GM18951 (cell line): ENCODE measurements around the gene EI24.

Source experiments
- POLR2A ChIP-seq: IDR thresholded peaks from 4 replicates; pipeline ENCODE4 v1.6.1; 2011; ENCODE audit warnings: mild to moderate bottlenecking; ENCODE audit not compliant: insufficient read length, insufficient read depth; ENCODE audit errors: extremely low read depth
- in situ Hi-C: fragments of 300-500 bp; cut with MboI; formaldehyde crosslinking; loops from one replicate; pipeline ENCODE4 v1.12.0; 2022; ENCODE audit warnings: low sequenced_read_pairs, mixed read lengths, inconsistent platforms; ENCODE audit not compliant: unreplicated experiment

The EI24 gene

DNA sequence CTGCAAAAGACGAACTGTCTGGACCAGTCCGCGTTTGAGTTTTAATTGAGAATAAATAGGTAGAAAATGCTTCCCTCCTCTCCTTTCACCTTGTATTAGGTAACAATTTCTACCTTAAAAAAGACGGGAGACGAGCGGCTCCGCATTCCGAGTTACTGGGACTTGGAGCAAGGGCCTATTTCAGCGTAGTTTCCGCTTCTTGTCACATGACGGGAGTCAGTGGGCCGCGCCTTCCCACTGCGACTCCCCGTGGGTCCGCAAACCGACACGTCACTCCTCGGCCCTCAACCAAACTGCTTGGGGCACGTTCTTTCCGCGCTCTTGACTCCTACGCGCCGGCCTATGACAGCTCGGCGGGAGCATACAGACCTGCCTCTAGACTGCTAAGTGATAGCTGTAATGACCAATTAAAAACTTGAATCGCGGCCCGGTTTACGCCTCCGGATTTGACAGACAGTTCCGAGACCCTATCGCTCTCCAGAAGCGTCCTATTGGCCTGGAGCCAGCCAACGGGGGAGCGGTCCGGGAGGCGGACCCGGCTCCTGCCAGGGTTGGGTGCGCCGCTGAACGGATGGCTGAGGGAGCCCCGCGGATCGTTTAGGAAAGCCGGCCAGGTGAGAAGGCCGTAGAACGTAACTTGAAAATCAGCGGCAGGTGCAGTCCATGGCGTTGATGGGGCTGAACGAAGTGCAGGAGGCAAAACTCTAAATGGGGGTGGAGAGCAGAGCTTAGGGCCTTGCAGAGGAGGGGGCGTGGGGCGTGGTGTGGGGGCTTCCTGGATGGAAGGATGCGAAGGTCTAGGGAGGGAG is 23.2 kb downstream of the EI24 start, which contains the start of gene STT3A:
STT3A (plus strand) TSS at position 548 of the 809 bp plus-strand sequence. CDS start 3,064 bp downstream, outside the sequence.
- peak; percentile 76 for TF ChIP-seq POLR2A
- in situ Hi-C loops: no loop called here

DNA sequence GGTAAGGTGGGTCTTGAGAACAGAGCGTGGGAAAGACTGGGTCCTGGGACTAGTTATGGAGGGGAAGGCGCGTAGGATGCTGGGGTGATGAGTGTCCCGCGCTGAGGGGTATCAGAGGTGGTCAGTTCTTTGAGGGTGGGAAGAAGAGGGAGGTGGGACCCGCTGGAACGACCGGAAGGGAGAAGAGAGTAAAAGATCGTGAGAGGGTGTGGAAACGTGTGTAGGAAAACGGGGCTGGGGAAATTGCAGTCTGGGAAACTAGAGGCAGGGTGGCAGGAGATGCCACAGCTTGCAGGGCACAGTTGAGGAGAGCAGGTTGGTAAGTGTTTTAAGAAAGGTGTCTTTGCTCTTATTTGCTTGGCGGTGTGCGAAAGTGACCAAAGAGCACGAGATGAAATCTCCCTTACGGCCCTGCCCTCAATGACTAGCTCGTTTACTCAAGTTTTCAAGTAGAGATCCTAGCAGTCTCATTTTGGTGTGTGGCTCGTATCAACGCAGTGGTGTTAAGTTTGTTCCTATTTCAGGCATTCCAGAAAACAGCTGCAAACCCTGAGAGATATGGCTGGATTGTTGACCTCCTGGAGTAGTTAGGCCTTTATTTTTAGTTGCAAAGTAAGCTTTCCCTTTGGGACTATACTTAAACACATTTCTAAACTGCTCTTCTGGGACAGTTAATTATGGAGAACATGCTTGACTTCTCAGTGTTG is 24.0 kb downstream of the EI24 start:
- TF ChIP-seq POLR2A: no peak
- in situ Hi-C loops: no loop called here

DNA sequence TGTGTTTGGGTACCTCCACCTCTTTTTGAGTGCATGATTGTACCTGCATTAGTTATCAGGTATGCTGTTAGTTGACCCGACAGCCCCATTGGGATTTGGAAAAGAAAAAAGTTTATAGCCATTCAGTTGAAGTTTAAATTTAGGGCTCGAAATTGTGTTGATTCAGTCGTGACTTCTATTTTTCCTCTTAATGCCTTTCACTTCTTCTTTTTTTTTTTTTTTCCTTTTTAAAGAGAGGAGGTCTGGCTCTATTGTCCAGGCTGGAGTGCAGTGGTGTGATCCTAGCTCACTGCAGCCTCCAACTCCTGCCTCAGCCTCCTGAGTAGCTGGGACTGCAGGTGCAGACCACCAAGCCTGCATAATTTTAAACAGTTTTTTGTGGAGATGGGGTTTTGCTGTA is 25.7 kb downstream of the EI24 start:
- in situ Hi-C loops: no loop called here
- TF ChIP-seq POLR2A: no peak

DNA sequence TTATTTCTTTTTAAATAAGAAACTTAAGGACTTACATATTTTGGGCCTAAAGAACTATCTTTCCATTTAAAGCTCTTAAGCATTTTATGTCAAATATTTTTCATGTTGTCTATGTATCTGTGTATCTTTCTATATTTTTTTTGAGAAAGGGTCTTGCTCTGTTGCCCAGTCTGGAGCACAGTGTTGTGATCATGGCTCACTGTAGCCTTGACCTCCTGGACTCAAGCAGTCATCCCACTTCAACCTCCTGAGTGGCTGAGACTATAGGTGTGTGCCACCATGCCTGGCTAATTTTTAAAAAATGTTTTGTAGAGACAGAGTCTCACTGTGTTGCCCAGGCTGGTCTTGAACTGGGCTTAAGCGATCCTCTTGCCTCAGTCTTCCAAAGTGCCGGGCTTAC is 31.4 kb downstream of the EI24 start:
- no peak for TF ChIP-seq POLR2A
- in situ Hi-C loops: no loop called here

DNA sequence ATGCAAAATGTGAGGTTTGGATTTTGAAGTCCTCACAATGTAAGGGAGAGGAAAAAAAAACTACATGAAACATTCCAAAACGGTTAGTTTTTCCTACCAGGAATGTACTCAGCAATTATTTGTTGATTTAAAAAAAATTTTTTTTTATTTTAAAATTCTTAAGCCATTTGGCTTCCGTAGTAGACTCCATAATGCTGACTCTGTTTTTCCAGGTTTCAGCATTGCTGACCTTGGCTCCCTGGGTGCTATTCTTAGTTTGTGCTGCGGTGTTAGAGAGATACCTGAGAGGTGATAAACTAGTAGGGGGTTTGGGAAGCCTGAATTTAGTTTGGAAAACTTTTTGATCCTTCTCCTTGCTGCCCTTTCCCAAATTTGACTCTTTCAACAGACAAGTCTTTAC is 33.9 kb downstream of the EI24 start:
- in situ Hi-C loops: no loop called here
- TF ChIP-seq POLR2A: no peak

DNA sequence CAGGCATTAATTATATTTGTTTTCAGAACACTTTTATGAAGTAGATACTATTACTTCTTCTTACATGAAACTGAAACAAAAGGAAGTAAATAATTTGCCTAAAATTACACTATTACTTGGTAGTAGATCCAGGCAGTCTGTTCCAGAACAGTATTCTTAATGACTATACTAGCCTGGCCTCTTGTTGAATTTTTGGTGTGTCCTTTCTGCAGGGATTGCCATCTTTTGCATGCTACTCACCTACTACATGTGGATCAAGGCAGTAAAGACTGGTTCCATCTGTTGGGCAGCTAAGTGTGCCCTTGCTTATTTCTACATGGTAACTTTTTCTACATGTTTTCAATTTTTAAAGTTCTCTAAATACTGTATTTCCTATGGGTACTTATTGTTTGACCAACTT is 36.1 kb downstream of the EI24 start:
- no peak for TF ChIP-seq POLR2A
- in situ Hi-C loops: no loop called here

DNA sequence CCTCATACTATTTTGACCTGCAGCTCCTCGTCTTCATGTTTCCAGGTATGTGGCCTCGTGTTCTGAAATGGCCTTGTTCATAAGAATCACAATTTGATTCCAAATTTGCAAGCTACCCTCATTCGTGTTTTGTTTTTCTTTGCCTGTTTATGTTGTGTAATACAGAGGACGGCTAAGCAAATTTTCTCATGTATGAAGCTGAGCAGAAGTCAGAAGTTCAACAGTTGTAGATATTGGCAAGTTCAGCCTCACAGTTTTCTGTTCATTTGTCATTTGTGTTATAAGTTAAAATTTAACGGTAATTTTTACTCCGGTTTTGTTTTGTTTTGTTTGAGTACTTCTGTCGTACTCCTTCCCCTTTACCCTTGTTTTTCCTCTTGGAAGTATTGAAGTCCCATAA is 40.3 kb downstream of the EI24 start:
- no peak for TF ChIP-seq POLR2A
- in situ Hi-C loops: no loop called here

DNA sequence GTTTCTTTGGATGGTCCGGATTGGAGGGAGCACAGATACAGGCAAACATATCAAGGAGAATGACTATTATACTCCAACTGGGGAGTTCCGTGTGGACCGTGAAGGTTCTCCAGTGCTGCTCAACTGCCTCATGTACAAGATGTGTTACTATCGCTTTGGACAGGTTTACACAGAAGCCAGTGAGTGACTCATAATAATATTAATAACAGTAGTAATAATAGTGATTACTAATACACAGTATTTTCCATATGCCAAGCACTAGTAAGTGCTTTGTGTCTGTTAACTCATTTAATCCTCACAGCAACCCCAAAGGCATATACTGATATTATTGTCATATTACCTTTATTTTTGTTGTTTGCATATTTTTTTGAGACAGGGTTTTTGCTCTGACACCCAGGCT is 49.1 kb downstream of the EI24 start:
- TF ChIP-seq POLR2A: no peak
- in situ Hi-C loops: no loop called here

DNA sequence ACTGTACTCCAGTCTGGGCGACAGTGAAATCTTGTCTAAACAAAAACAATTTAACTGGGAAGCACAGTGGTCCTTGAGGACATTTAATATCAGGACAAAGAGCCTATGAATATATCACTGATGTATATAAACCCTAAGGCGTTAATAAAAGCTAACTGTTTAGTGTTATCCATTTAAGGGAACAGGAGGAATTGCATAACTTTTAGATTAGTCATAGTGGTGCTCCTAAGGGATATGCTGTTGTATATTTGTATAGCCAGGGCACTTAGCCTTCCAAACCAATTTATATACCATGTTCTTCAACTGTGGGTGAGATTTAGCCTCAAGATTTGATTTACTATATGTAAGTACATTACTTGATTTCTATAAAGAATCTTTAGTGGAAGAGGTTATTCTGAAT is 52.7 kb downstream of the EI24 start:
- no peak for TF ChIP-seq POLR2A
- in situ Hi-C loops: no loop called here

DNA sequence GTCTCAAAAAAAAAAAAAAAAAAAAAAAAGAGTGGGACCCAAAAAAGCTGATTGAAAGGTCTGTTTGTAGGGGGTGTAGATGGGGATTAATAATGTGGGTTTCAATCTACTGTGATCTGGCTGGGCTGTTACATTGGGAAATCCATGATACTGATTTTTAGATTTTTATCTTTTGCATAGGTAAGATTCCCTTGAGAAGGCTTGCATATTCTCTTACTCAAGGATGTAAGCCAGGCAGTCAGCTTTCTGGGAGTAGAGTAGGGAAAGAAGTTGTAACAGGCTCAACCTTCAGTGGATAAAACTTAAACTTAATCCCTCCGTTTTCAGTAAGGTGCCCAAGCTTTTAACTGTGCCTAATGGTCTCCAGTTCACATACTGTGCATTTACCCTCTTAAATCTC is 53.8 kb downstream of the EI24 start:
- in situ Hi-C loops: no loop called here
- TF ChIP-seq POLR2A: no peak

DNA sequence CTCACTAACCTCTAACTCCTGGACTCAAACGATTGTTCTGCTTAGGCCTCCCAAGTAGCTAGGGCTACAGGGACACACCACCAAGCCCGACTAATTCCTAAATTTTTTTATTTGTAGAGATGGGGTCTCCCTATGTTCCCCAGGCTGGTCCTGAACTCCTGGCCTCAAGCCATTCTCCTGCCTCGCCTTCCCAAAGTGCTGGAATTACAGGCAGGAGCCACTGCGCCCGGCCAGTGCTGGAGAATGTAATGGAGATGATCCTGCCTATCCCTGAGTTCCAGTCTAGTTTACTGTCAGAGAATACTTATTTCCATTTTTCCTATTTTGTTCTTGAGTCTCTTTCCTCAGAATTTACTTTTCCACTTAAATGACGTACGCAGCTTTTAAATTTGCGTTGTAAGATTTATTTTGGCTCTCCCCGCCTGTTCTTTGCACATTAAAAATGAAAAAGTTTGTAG is 55.5 kb downstream of the EI24 start, which contains the start of gene CHEK1:
CHEK1 (plus strand) TSS at position 408 of the 458 bp plus-strand sequence. CDS start 1,606 bp downstream, outside the sequence.
- in situ Hi-C loops: no loop called here

DNA sequence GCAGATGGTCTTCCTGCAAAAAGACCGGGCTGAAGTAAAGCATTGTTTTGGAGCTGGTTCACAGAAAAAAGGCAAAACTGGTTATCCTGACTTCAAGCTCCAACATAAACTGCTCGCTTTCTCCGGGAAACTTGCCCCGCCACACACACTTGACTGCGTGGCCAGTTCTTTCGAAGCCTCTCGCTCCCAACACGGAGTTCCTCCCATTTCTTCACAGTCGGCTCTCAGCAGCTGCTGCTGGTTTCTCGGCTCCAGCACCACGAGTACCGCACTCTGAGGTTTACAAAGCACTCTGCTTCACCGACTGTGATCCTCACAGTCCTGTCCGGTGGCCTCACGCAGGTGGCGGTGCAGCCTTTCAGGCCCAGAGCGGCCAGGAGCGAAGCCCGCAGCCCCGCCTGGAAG is 56.0 kb downstream of the EI24 start:
- in situ Hi-C loops: no loop called here
- peak; percentile 74 for TF ChIP-seq POLR2A

More for the DNA sequence above, 55.5 kb downstream of the EI24 start, which contains the start of gene CHEK1:
- TF ChIP-seq POLR2A: no peak

DNA sequence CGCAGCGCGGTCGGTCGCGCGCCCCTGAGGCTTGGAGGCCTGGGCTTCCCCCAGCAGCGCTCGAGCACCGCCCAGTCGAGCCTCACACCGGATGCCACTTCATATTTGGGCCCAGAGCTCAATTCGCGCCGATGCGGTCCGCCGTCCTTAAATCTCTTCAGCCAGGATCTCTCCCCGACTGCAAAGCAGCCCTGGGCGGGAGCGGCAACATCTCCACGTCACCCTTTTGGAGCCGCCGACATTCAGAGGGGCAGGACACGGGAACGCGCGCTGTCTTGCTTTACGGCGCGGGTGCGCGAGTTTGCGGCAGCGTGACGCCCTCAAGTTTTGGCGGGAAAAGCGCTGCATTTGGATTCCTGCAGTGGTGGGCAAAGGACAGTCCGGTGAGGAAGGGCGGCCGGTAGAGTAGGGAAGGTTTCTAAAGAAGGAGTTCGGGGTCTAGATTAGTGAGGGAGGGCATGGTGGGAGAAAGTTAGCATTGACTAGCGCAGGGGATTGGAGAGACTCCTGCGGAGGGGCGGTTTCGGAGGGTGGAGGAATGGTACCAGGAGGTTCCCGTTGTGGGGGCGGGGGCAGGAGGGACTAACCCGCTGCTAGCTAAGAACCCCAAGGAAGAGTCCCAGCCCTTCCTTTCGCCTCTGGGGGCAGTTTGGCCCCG is 56.5 kb downstream of the EI24 start:
- peak; percentile 76 for TF ChIP-seq POLR2A
- in situ Hi-C loops: no loop called here
